PFSK-1 (cell line): ENCODE results near the gene SRGAP2B. TPM values are rescaled to one million over a fixed set of nuclear protein-coding genes. Genes with fewer than 3 reads are reported as not detected.
"Not testable (repeated sequence)": the region's sequence is repeated elsewhere in the genome, so short reads cannot be mapped to it uniquely, and the experiment has no call there.

Experiments
- FOXP2 ChIP-seq: optimal IDR thresholded peaks from 2 replicates; pipeline ENCODE3; 2011; ENCODE audit warnings: borderline replicate concordance, control low read depth, inconsistent platforms; ENCODE audit not compliant: insufficient read depth; ENCODE audit errors: extremely low read length, extremely low read depth
- SIN3A ChIP-seq: IDR thresholded peaks from 2 replicates; pipeline ENCODE4 v1.6.1; 2012; ENCODE audit warnings: mild to moderate bottlenecking, low read length, moderate library complexity, borderline replicate concordance; ENCODE audit not compliant: insufficient read depth
- TAF1 ChIP-seq: IDR thresholded peaks from 2 replicates; pipeline ENCODE4 v1.6.1; 2012; ENCODE audit warnings: low read length, control low read depth, borderline replicate concordance; ENCODE audit not compliant: insufficient read depth
- polyA plus RNA-seq: library from polyadenylated mRNA; unstranded; fragments of >200 nt; gene quantifications from one replicate; pipeline ENCODE4 v1.2.1, GENCODE V29; 2012; ENCODE audit warnings: low read depth, missing spikeins; ENCODE audit not compliant: insufficient read length

Gene SRGAP2B
- polyA plus RNA-seq: 40.7 TPM

- not testable (repeated sequence) for TF ChIP-seq TAF1, FOXP2, SIN3A
These were observed at the start of gene SRGAP2B, which contains the start of gene FAM72D for GRCh38 chr1:145095284-145096057. SRGAP2B (minus strand) TSS chr1:145095328; CDS start chr1:145092901, 2,427 bp downstream. FAM72D (plus strand) TSS chr1:145095974; CDS start chr1:145096848, 874 bp downstream.
